IMR-90 (cell line): ENCODE measurements around the gene TRA2A.

Experiments used
- BHLHE40 ChIP-seq: fragments of 150-350 bp; IDR thresholded peaks from 2 replicates; pipeline ENCODE4 v1.6.1; 2016; ENCODE audit warnings: mild to moderate bottlenecking, low read depth, low read length
- CEBPB ChIP-seq: IDR thresholded peaks from 2 replicates; pipeline ENCODE4 v1.6.1; 2012; ENCODE audit warnings: low read depth, low read length, improper control_type of control experiment
- CHD1 ChIP-seq: IDR thresholded peaks from 2 replicates; pipeline ENCODE4 v1.6.1; 2012; ENCODE audit warnings: low read depth, low read length, improper control_type of control experiment
- ELK1 ChIP-seq: fragments of 150-350 bp; IDR thresholded peaks from 2 replicates; pipeline ENCODE4 v1.6.1; 2016; ENCODE audit warnings: low read depth, mild to moderate bottlenecking, low read length, moderate library complexity, borderline replicate concordance
- MAZ ChIP-seq: IDR thresholded peaks from 2 replicates; pipeline ENCODE4 v1.6.1; 2012; ENCODE audit warnings: low read depth, mild to moderate bottlenecking, low read length, improper control_type of control experiment, moderate library complexity, borderline replicate concordance
- MXI1 ChIP-seq: IDR thresholded peaks from 2 replicates; pipeline ENCODE4 v1.6.1; 2012; ENCODE audit warnings: low read depth, mild to moderate bottlenecking, low read length, moderate library complexity, borderline replicate concordance
- NFE2L2 ChIP-seq: fragments of 150-350 bp; IDR thresholded peaks from 2 replicates; pipeline ENCODE4 v1.6.1; 2016; ENCODE audit warnings: low read depth, mild to moderate bottlenecking, low read length
- POLR2A ChIP-seq: IDR thresholded peaks from 2 replicates; pipeline ENCODE4 v1.6.1; 2012; ENCODE audit warnings: mild to moderate bottlenecking, low read depth, low read length
- RCOR1 ChIP-seq: IDR thresholded peaks from 2 replicates; pipeline ENCODE4 v1.6.1; 2012; ENCODE audit warnings: mild to moderate bottlenecking, low read length, improper control_type of control experiment; ENCODE audit not compliant: insufficient replicate concordance
- RFX5 ChIP-seq: IDR thresholded peaks from 2 replicates; pipeline ENCODE4 v1.8.0; 2012; ENCODE audit warnings: low read depth, mild to moderate bottlenecking, low read length, moderate library complexity
- SMC3 ChIP-seq: fragments of 150-350 bp; IDR thresholded peaks from 2 replicates; pipeline ENCODE4 v1.6.1; 2016; ENCODE audit warnings: low read depth, mild to moderate bottlenecking, antibody characterized with exemption, low read length, moderate library complexity
- USF2 ChIP-seq: fragments of 150-350 bp; IDR thresholded peaks from 2 replicates; pipeline ENCODE4 v1.6.1; 2017; ENCODE audit warnings: mild to moderate bottlenecking, antibody characterized with exemption, low read length, low read depth
- TF ChIP-seq, protein P1 (sequence below): conservative IDR thresholded peaks from 2 replicates; pipeline ENCODE4 v1.5.1; 2012; ENCODE audit warnings: mild to moderate bottlenecking, low read depth, low read length, improper control_type of control experiment

- TF ChIP-seq POLR2A (no peak), CEBPB (no peak), RFX5 (no peak), BHLHE40 (no peak), MXI1 (0 out of 2 replicates have a peak, but pooled peaks have one; percentile 12), NFE2L2 (no peak), USF2 (no peak), RCOR1 (no peak), MAZ (no peak), CHD1 (no peak), ELK1 (no peak), SMC3 (no peak)
- TF ChIP-seq, protein P1, sequence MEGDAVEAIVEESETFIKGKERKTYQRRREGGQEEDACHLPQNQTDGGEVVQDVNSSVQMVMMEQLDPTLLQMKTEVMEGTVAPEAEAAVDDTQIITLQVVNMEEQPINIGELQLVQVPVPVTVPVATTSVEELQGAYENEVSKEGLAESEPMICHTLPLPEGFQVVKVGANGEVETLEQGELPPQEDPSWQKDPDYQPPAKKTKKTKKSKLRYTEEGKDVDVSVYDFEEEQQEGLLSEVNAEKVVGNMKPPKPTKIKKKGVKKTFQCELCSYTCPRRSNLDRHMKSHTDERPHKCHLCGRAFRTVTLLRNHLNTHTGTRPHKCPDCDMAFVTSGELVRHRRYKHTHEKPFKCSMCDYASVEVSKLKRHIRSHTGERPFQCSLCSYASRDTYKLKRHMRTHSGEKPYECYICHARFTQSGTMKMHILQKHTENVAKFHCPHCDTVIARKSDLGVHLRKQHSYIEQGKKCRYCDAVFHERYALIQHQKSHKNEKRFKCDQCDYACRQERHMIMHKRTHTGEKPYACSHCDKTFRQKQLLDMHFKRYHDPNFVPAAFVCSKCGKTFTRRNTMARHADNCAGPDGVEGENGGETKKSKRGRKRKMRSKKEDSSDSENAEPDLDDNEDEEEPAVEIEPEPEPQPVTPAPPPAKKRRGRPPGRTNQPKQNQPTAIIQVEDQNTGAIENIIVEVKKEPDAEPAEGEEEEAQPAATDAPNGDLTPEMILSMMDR = no peak
These were observed 559 bp downstream of the TRA2A start for GRCh38 chr7:23531050-23531793.
